Measurements from ENCODE around the gene MAGI1.

The MAGI1 gene

DNA sequence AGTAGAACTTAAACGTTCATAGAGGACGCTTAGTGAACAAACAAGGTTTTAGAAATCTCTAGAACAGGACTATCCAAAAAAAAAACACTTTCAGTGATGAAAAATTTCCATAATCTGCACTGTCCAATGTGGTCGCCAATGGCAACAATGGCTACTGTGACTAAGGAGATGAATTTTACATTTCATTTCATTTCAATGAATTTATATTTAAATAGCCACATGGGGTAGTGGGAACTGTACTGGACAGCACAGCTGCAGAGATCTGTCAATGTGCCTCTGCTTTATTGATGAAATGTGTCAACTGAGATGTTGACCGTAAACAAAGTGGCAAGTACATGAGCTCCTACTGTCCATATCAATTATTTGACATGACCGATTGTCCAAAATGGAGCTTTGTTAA, 222.5 kb downstream of the MAGI1 start:
- TF ChIP-seq GLIS3 (CRISPR knock-in tag; IDR thresholded peaks at IDR 0.05) (no peak), ZNF70 (CRISPR knock-in tag; IDR thresholded peaks at IDR 0.05) (no peak), ZNF565 (CRISPR knock-in tag; conservative IDR thresholded peaks at IDR 0.05; ENCODE audit: low read depth) (no peak), PATZ1 (CRISPR knock-in tag; IDR thresholded peaks at IDR 0.05; ENCODE audit: borderline replicate concordance) (no peak)
- TF ChIP-seq, protein P1, sequence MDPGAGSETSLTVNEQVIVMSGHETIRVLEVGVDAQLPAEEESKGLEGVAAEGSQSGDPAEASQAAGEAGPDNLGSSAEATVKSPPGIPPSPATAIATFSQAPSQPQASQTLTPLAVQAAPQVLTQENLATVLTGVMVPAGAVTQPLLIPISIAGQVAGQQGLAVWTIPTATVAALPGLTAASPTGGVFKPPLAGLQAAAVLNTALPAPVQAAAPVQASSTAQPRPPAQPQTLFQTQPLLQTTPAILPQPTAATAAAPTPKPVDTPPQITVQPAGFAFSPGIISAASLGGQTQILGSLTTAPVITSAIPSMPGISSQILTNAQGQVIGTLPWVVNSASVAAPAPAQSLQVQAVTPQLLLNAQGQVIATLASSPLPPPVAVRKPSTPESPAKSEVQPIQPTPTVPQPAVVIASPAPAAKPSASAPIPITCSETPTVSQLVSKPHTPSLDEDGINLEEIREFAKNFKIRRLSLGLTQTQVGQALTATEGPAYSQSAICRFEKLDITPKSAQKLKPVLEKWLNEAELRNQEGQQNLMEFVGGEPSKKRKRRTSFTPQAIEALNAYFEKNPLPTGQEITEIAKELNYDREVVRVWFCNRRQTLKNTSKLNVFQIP (CRISPR knock-in tag; IDR thresholded peaks at IDR 0.05; ENCODE audit: borderline replicate concordance, low read depth) = no peak

GRCh38 chr3:65814845-65815578, 223.7 kb downstream of the MAGI1 start:
- TF ChIP-seq, protein P2, sequence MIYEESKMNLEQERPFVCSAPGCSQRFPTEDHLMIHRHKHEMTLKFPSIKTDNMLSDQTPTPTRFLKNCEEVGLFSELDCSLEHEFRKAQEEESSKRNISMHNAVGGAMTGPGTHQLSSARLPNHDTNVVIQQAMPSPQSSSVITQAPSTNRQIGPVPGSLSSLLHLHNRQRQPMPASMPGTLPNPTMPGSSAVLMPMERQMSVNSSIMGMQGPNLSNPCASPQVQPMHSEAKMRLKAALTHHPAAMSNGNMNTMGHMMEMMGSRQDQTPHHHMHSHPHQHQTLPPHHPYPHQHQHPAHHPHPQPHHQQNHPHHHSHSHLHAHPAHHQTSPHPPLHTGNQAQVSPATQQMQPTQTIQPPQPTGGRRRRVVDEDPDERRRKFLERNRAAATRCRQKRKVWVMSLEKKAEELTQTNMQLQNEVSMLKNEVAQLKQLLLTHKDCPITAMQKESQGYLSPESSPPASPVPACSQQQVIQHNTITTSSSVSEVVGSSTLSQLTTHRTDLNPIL (CRISPR knock-in tag; IDR thresholded peaks at IDR 0.05; ENCODE audit: low read depth) = no peak
- TF ChIP-seq GLIS3 (CRISPR knock-in tag; IDR thresholded peaks at IDR 0.05) (no peak), ZFP3 (CRISPR knock-in tag; IDR thresholded peaks at IDR 0.05) (no peak)
- ATAC-seq = no peak

More for the DNA sequence above, 222.5 kb downstream of the MAGI1 start:
- no peak for ATAC-seq

DNA sequence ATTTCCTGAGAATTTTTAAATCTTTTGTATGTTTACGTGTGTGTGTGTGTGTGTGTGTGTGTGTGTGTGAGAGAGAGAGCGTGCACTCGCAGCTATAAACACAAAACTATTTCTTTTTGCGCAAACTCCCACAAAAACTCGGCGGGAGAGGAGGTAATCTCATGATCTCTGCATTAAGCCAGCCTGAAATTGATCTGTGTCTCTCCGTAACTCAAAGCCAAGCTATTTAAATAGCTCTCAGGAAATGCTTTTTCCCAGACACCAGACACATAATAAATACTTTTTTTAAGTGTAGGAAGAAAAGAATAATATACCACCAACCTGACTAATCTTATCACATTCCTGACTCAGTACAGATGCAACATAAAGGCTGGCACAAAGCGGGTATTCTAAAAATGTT, 226.8 kb downstream of the MAGI1 start:
- no peak for ATAC-seq
- no peak for TF ChIP-seq BACH2 (CRISPR knock-in tag; IDR thresholded peaks at IDR 0.05; ENCODE audit: borderline replicate concordance)
- no peak for TF ChIP-seq ZNF70 (CRISPR knock-in tag; IDR thresholded peaks at IDR 0.05)
- no peak for TF ChIP-seq ZNF8 (CRISPR knock-in tag; IDR thresholded peaks at IDR 0.05)
- peak; percentile 51 for TF ChIP-seq ISL1 (CRISPR knock-in tag; IDR thresholded peaks at IDR 0.05)

DNA sequence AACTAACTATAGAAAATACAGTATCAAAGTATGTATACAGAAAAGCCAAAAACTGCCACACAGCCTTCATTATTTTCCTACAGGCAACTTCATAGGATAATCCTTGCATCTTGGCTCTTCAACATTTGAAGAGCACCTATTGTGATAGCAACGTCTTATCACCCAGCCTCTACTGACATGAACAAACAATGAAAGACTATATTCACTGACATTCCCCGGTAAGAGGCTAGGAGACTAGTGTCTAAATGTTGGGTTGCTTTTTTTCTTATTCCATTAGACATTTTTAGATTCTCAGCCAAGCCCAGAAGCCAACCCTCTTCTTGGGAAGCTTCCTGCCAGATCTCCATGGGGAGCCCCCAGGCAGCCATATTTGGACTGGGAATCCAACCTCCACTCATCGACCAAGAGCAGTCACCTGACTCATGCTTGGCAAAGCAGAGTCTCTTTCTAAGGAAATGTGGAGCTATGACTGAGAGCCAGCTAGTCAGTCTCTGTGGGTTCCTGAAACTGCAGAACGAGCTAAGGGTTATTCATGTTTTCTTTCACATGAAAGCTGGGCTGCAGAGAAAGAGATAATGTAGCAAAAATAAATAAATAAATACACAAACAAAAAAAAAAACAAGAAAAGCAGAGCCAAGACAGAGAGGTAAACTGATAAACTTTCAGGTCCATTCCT, 227.5 kb downstream of the MAGI1 start:
- ATAC-seq = no peak
- TF ChIP-seq ZC3H10 (CRISPR knock-in tag; IDR thresholded peaks at IDR 0.05) (no peak), ESRRG (CRISPR knock-in tag; IDR thresholded peaks at IDR 0.05) (no peak), SNAI2 (CRISPR knock-in tag; IDR thresholded peaks at IDR 0.05) (no peak), ZFP3 (CRISPR knock-in tag; IDR thresholded peaks at IDR 0.05) (no peak), ZNF565 (CRISPR knock-in tag; conservative IDR thresholded peaks at IDR 0.05; ENCODE audit: low read depth) (no peak), TOX (CRISPR knock-in tag; IDR thresholded peaks at IDR 0.05; ENCODE audit: borderline replicate concordance) (no peak), PATZ1 (CRISPR knock-in tag; IDR thresholded peaks at IDR 0.05; ENCODE audit: borderline replicate concordance) (no peak), TCF4 (CRISPR knock-in tag; IDR thresholded peaks at IDR 0.05; ENCODE audit: borderline replicate concordance) (no peak), ZNF70 (CRISPR knock-in tag; IDR thresholded peaks at IDR 0.05) (no peak), CSDC2 (CRISPR knock-in tag; IDR thresholded peaks at IDR 0.05) (no peak), ARNTL (CRISPR knock-in tag; IDR thresholded peaks at IDR 0.05; ENCODE audit: borderline replicate concordance, low read depth) (no peak), ZFP30 (CRISPR knock-in tag; IDR thresholded peaks at IDR 0.05) (no peak)

GRCh38 chr3:65810302-65810701, 228.4 kb downstream of the MAGI1 start:
- TF ChIP-seq ZFP30 (CRISPR knock-in tag; IDR thresholded peaks at IDR 0.05) = no peak
- TF ChIP-seq TOX (CRISPR knock-in tag; IDR thresholded peaks at IDR 0.05; ENCODE audit: borderline replicate concordance) = no peak
- no peak for TF ChIP-seq OSR1 (CRISPR knock-in tag; IDR thresholded peaks at IDR 0.05)
- no peak for TF ChIP-seq ISL1 (CRISPR knock-in tag; IDR thresholded peaks at IDR 0.05)
- TF ChIP-seq ZNF565 (CRISPR knock-in tag; conservative IDR thresholded peaks at IDR 0.05; ENCODE audit: low read depth) = no peak
- TF ChIP-seq ESRRG (CRISPR knock-in tag; IDR thresholded peaks at IDR 0.05) = no peak
- TF ChIP-seq, protein P3, sequence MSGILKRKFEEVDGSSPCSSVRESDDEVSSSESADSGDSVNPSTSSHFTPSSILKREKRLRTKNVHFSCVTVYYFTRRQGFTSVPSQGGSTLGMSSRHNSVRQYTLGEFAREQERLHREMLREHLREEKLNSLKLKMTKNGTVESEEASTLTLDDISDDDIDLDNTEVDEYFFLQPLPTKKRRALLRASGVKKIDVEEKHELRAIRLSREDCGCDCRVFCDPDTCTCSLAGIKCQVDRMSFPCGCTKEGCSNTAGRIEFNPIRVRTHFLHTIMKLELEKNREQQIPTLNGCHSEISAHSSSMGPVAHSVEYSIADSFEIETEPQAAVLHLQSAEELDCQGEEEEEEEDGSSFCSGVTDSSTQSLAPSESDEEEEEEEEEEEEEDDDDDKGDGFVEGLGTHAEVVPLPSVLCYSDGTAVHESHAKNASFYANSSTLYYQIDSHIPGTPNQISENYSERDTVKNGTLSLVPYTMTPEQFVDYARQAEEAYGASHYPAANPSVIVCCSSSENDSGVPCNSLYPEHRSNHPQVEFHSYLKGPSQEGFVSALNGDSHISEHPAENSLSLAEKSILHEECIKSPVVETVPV (CRISPR knock-in tag; IDR thresholded peaks at IDR 0.05) = no peak
- TF ChIP-seq, protein P1 (CRISPR knock-in tag; IDR thresholded peaks at IDR 0.05; ENCODE audit: borderline replicate concordance, low read depth) = no peak
- no peak for TF ChIP-seq GLIS3 (CRISPR knock-in tag; IDR thresholded peaks at IDR 0.05)
- TF ChIP-seq, protein P2 (CRISPR knock-in tag; IDR thresholded peaks at IDR 0.05; ENCODE audit: low read depth) = no peak
- TF ChIP-seq CSDC2 (CRISPR knock-in tag; IDR thresholded peaks at IDR 0.05) = no peak
- no peak for ATAC-seq
